CD4-positive, alpha-beta T cell treated with Interferon gamma for 1 hour (primary cell): ENCODE data around the gene KANK2.
A peak's percentile ranks its signal among the peaks of the same experiment; 100 is the strongest.

Experiments
- DNase-seq: peaks from one replicate; pipeline ENCODE4 v3.0.0-alpha.2; 2020

Gene KANK2

GRCh38 chr19:11225172-11225571 is 27.8 kb upstream of the KANK2 start:
- DNase-seq = no peak

- DNase-seq = no peak
Measured at GRCh38 chr19:11224429-11224828, 27.1 kb upstream of the KANK2 start.

- DNase-seq = no peak
Measured at GRCh38 chr19:11223200-11223599, 25.9 kb upstream of the KANK2 start.

GRCh38 chr19:11221082-11221598 is 23.8 kb upstream of the KANK2 start:
- no peak for DNase-seq

- DNase-seq = no peak
Measured at GRCh38 chr19:11214387-11214786, 17.0 kb upstream of the KANK2 start.

- no peak for DNase-seq
Measured at GRCh38 chr19:11210656-11210928, 13.2 kb upstream of the KANK2 start.

- no peak for DNase-seq
Measured at GRCh38 chr19:11209839-11210655, 12.7 kb upstream of the KANK2 start.

- no peak for DNase-seq
Measured at GRCh38 chr19:11208561-11209471, 11.5 kb upstream of the KANK2 start.

GRCh38 chr19:11205939-11206570 is 8.7 kb upstream of the KANK2 start:
- DNase-seq = no peak

GRCh38 chr19:11204943-11205349 is 7.6 kb upstream of the KANK2 start:
- DNase-seq = no peak

GRCh38 chr19:11204076-11204602 is 6.8 kb upstream of the KANK2 start:
- no peak for DNase-seq

- DNase-seq = peak; percentile 27
Measured at GRCh38 chr19:11203194-11204075, 6.1 kb upstream of the KANK2 start.

GRCh38 chr19:11202488-11203193 is 5.3 kb upstream of the KANK2 start:
- DNase-seq = no peak

GRCh38 chr19:11201791-11202190 is 4.4 kb upstream of the KANK2 start:
- no peak for DNase-seq

GRCh38 chr19:11200931-11201330 is 3.6 kb upstream of the KANK2 start:
- DNase-seq = no peak

GRCh38 chr19:11200015-11200574 is 2.8 kb upstream of the KANK2 start:
- DNase-seq = no peak

- no peak for DNase-seq
Measured at GRCh38 chr19:11199517-11199916, 2.2 kb upstream of the KANK2 start.

- DNase-seq = no peak
Measured at GRCh38 chr19:11198769-11199424, 1.6 kb upstream of the KANK2 start.

- DNase-seq = no peak
Measured at GRCh38 chr19:11198175-11198534, 810 bp upstream of the KANK2 start.

GRCh38 chr19:11196406-11197287 is 698 bp downstream of the KANK2 start:
- DNase-seq = no peak
